ENCODE results near the gene GATB.

The GATB gene, protein sequence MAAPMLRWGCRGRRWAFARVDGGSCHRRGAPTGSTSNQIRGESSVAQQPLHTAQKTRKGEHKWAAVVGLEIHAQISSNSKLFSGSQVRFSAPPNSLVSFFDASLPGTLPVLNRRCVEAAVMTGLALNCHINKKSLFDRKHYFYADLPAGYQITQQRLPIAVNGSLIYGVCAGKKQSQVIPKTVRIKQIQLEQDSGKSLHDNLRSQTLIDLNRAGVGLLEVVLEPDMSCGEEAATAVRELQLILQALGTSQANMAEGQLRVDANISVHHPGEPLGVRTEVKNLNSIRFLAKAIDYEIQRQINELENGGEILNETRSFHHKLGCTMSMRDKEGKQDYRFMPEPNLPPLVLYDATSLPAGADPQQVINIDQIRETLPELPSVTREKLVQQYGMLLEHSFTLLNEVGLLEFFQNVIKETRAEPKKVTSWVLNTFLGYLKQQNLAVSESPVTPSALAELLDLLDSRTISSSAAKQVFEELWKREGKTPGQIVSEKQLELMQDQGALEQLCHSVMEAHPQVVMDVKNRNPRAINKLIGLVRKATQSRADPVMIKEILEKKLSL

DNA sequence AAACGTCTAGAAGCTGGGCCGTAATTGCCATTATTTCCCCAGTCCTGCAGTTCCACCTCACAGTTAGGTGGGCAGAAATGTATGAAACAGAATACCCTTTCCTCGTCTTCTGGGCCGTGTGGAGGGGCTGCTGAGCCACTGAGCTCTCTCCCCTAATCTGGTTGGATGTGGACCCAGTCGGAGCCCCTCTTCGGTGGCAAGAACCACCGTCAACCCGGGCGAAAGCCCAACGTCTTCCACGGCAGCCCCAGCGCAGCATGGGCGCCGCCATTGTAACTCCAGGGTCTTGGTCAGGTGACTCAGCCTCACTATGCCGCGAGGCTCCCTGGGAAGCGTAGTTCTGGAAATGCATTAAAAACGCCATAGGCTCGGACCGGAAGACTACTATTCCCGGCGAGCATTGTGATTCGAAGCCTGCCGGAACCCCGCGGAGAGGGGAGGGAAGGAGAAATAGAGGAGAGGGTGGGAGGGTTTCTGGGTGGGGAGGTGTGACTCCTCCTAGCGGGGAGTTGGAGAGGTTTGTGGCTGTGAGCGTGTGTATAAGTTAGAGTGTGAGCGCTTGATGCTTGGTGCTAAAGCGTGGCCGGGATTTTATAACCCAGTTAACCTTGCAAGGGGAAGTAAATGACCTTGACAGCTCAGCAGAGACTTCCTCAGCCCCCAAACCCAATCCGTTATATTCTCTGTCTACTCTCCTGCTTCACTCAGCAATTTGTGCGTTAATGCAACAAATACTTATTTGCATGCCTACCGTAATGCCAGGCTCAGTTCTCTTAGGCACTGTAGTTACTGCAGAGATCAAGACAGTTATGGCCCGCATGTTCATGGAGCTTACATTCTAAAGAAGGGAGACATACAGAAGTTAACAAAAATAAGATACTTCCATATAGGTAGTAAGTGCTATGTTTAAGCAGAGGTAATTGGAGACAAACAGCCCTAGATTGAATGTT is at the start of gene GATB:
Gene GATB, minus strand, starts transcription at position 296 of the 950 bp plus-strand sequence. Its CDS starts 25 bp downstream, at position 271.
- H3K27ac ChIP-seq: peak within 1 kb of the TSS; percentile 51; the same call in 1 of the 2 replicates
- TF ChIP-seq, protein P1, sequence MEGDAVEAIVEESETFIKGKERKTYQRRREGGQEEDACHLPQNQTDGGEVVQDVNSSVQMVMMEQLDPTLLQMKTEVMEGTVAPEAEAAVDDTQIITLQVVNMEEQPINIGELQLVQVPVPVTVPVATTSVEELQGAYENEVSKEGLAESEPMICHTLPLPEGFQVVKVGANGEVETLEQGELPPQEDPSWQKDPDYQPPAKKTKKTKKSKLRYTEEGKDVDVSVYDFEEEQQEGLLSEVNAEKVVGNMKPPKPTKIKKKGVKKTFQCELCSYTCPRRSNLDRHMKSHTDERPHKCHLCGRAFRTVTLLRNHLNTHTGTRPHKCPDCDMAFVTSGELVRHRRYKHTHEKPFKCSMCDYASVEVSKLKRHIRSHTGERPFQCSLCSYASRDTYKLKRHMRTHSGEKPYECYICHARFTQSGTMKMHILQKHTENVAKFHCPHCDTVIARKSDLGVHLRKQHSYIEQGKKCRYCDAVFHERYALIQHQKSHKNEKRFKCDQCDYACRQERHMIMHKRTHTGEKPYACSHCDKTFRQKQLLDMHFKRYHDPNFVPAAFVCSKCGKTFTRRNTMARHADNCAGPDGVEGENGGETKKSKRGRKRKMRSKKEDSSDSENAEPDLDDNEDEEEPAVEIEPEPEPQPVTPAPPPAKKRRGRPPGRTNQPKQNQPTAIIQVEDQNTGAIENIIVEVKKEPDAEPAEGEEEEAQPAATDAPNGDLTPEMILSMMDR (conservative IDR thresholded peaks at IDR 0.05): peak; percentile 73

DNA sequence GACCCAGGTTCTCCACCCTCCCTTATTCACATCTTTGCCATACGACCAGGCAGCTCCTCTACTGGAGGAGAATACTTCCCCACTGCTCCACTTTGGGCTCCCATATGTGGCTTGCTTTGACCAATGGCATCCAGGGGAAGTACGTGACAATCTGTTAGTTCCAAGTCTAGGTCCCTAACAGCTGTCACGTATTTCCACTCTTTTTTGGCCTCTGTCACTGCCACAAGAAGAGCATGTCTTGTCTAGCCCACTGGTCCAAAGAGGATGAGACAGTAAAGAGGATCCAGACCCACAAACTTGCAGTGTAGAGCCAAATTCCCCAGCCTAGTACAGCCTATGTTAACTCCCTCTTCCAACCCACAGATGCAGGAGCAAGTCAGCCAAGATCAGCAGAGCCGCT is 49.7 kb upstream of the GATB start:
- H3K27ac ChIP-seq: no peak overlapping the region
- TF ChIP-seq, protein P1 (conservative IDR thresholded peaks at IDR 0.05): no peak

DNA sequence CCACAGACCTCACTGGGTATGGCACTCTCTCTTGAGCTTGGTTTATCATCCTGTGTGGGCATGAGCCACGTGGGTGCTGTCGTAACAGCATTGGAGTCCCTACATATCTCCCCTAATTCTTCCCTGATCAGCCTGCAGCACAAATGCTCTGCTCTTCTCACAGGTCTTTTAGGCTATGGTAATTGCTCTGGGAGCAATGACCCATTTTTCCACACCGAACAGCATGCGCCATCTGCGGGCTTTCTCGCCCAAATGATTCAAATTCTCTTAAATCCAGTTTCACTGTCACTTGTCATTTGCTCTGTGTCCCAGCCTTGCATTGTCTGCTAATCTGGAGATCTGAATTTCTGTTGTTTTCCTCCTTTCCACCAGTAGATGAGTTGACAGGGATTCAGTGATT is 48.9 kb upstream of the GATB start:
- TF ChIP-seq, protein P1 (conservative IDR thresholded peaks at IDR 0.05): no peak
- no peak overlapping the region for H3K27ac ChIP-seq

DNA sequence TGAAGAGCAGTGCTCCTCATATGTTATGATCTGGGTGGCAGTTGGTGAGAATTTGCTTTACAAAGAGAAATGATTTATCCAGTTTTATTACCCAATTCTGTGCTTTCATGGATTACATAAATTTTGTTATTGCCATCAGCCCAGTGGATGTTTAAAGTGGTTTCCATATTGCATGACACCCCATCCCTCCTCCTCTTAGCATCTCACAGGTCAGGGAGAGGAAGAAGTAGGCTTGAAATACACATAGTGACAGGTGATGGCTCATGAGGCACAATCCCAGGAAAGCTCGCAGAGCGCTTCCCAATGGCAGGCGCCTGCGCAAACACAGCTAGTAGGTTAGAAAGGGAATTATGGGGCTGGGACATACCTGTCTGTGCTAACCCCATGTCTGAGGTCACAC is 47.7 kb upstream of the GATB start:
- TF ChIP-seq, protein P1 (conservative IDR thresholded peaks at IDR 0.05): no peak
- H3K27ac ChIP-seq: no peak overlapping the region

DNA sequence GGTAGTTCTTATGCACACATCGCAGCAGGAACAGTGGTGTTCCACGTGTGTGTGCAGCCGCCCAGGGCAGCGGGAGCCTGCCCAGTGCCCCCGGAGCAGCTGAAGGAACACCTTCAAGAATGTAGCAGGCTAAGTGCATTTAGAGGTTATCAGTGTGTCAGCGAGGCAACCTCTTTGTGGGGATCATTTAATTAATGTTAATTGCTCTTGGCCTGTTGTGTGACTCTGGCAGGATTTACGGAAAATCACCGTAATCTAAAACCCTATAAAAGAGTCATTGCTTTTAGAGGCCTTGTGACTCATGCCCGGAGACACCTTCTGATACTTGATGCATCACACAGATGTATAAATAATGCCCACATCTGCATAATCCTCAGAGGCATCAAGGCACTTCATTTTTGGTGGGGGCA is 47.3 kb upstream of the GATB start:
- TF ChIP-seq, protein P1 (conservative IDR thresholded peaks at IDR 0.05): no peak
- no peak overlapping the region for H3K27ac ChIP-seq

DNA sequence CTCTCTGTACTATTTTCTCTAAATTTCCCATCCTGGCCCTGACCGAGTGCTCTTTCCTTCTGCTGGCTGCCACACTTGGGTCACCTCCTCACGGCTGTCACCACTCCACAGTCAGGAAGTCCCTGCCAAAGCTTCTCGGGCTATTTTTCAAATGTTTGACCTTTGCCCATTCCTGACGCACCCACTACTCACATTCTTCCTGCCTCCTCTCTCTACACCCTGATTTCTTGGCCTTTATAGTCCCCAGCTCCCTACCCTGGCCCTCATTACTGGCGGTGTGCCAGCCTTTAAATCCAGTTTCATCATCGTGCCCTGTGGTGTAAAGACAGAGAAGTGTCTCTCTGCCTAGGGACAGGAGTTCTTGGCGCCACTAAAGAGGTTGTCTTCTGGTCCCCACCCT is 46.4 kb upstream of the GATB start:
- TF ChIP-seq, protein P1 (conservative IDR thresholded peaks at IDR 0.05): no peak
- H3K27ac ChIP-seq: no peak overlapping the region

DNA sequence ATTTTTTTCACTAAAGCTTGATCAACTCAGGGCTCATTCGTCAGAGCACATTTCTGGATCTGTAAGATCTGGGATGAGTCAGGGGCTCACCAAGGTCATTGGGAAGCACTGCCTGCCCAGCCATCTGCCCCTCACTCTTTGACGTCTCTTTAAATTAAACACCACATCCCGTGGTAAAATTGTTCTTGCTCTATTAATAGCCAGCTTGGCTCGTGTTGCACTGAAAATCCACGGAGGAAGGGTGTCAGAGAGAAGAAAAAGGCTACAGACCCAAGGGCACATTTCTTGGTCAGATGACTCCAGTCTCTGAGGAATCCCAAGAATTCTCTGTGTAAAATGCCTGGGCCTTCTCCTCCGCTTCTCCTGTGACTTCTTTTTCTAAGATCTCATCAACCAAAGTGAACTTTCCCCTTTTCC is 45.7 kb upstream of the GATB start:
- TF ChIP-seq, protein P1 (conservative IDR thresholded peaks at IDR 0.05): no peak
- no peak overlapping the region for H3K27ac ChIP-seq
